NT2/D1 (cell line): ENCODE data around the gene ITM2B.

Experiments used
- SUZ12 ChIP-seq: IDR thresholded peaks from 2 replicates; pipeline ENCODE4 v1.6.1; 2011; ENCODE audit not compliant: insufficient read length, insufficient read depth; ENCODE audit errors: extremely low read depth
- YY1 ChIP-seq: IDR thresholded peaks from 2 replicates; pipeline ENCODE4 v1.6.1; 2011; ENCODE audit not compliant: insufficient read length, insufficient read depth
- ZNF274 ChIP-seq: IDR thresholded peaks from 2 replicates; pipeline ENCODE4 v1.6.1; 2011; ENCODE audit warnings: mild to moderate bottlenecking, low read depth, low read length

DNA sequence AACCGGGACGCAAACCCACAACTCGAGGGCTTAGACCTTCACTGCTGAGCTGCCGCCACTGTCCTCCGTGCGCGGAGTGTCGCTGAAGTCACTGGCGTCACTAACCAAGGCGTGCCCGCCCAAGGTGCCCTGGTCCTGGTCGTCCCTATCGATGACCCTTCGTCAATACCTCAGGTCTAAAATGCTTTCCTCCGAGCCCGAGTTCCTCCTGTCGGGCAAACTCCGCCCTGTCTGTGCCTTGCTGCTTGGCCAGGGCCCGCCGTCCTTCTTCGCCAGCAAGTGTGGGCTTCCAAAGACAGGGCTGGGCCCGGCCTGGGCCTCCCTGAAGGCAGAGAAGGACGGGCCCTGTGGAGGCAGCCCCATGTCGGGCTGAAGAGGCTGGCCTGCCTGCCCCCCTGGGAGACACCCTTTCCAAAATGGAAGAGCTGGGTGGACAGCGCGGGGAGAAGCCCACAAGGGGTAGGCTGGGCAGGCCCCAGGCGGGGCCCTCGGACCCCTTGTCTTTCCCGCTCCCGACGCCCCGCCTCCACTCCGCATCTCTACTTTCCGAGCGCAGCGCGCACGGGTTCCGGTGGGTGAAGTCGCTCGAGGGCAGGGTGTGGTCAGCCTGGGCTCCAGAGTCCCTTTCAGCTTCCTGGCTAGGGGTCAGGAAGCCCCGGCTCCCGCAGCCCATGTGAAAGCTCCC lies 84.0 kb downstream of the ITM2B start:
- TF ChIP-seq YY1 (no peak), ZNF274 (no peak), SUZ12 (no peak)
